Middle frontal gyrus (tissue), 1 donor: Measurements from ENCODE around the gene C1orf52.
"Not testable (repeated sequence)": the region's sequence is repeated elsewhere in the genome, so short reads cannot be mapped to it uniquely, and the experiment has no call there.

ENCODE experiments used
- DNase-seq: peaks from one replicate; pipeline ENCODE4 v3.0.0-alpha.2; 2015; ENCODE audit warnings: low spot score; ENCODE audit errors: extremely low spot score

The C1orf52 gene

DNA sequence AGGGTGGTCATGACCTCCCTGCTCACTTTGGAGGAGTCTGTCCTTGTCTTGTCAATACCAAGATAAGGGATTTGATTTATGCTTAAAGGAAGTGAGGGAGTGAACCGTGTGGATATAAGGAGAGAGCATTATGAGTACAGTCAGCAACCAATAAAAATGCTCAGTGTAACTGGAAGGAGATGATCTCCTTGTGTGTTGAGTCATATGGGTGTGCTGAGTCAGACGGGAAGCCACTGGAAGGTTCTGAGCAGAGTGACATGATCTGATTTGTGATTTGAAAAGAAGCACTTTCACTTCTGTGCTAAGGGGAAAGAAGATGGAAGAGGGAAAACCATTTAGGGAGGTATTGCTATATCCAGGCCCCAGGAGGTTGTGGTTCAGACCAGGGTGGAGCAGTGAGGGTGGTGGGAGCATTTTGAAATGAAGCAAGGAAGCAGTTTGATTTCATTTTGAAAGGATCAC lies 19.4 kb upstream of the C1orf52 start:
- DNase-seq, result no peak

DNA sequence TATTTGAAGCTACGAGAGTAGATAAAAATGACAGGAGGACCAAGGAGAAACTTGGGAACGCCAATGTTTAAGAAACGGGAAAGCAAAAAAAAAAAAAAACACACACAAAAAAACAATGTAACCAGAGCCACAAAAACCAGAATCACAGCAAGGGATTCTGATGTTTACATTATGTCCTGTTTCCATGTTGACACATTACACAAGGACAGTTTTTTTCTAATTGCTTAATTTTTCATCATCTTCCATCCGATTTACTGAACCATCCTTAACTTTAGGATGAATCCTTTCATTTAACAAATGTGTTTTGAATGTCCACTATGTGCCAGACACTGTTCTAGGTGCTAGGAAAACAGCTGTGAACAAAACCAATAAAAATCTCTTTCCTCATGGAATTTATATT lies 18.3 kb upstream of the C1orf52 start:
- DNase-seq, result no peak

DNA sequence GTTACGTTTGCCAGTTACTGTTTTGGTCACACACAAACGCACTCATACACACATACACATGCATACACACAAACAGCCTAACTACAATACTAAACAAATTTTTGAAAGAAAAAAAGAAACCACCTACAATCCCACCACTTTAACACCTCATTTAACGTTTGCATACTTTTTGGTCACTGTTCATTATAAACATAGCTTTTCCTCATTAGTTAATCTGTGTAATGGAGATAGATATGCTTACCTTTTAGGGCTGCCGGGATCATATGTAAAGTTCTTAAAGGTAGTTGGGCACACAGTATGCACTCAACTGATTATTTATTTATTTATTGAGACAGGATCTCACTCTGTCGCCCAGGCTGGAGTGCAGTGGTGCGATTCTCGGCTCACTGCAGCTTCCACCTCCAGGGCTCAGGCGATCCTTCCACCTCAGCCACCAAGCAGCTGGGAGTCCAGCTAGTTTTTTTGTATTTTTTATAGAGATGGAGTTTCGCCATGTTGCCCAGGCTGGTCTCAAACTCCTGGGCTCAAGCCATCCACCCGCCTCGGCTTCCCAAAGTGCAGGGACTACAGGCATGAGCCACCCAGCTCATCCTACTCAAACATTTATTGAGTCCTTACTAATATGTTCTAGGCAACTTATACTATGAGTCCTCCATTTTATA lies 17.6 kb upstream of the C1orf52 start:
- DNase-seq, result no peak

DNA sequence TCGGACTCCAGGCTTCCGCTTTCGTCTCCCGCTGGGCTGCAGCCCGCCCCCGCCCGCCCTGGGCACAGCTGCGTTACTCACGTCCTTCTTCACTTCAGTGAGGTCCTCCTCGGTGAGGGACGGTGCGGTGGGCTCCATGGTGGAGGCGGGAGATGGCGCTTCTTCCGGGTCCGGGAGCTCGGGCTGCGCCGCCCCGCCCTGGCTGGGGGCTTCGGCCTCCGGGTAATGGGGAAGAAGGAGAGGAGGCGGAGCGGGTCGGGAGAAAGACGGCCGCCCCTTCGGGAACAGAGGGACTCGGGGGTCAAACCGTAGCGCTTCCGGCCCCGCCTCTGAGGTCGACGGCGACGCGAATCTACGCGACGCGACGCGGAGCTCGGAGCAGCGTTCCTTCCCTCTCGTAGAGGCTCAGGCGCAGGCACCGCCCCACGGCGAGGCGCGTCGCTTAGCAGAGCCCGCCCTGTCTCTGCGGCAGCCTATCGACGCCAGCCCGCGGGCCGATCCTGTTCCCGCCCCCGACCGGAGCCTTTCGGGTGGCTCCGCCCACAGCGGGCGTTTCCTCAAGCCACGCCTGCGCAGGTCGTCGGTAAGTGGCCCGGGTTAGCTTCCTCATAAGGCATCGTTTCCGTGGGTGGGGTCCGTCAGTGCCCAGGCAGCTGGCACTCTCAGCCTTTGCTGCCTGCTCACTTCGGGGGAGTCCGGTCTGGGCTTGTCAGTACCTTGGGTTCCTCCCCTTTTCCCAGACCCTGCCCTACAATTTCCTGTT lies 16.9 kb upstream of the C1orf52 start, which contains the start of gene BCL10:
Gene BCL10 (minus strand): TSS at position 418 of the 763 bp plus-strand sequence. CDS start 280 bp downstream, at position 138.
- DNase-seq, result peak; percentile 98

DNA sequence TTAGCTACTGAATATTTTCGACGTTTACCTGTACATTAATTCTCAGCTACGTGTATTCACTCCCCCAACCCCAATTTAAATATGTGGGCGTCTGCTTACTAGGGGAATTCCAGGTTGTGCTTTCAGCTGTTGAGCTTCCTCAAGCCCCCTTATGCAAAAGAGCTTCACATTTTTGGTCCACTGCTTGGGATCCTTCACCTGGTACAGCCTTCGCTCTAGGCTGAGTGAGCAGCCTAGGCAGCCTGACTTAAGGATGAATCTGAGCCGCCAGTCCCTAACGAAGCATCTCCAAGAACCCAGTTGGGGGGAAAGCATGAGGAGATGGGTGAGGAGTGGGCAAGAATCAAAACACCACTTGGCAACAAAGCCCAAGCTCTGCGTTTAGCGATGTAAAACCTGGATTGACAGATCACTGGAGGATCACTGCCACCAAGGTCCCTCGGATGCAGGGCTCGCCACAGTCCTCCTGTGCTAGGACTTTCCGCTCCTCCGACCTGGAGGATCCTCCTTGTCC lies 16.3 kb upstream of the C1orf52 start:
- no peak for DNase-seq

DNA sequence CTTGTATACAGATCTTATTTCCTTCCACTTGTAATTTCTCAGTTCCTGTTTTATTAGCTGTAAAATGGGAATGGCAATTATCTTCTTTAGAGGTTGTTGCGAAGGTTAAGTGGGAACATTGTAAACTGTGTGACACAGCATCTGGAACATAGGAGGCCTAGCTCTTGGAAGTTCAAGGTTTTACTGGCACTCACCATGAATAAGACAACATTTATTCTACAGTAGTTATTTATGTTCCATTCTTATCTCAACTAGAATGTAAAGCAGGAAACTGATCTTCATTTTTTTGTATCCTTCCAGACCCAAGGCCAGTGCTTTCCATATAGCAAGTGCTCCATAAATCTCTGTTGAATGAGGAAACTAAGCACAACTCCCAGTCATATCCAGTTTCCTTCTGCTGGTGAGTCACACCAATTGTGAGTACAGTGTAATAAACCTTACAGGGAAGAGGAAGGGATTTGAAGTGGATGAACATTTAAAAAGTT lies 15.5 kb upstream of the C1orf52 start:
- no peak for DNase-seq

DNA sequence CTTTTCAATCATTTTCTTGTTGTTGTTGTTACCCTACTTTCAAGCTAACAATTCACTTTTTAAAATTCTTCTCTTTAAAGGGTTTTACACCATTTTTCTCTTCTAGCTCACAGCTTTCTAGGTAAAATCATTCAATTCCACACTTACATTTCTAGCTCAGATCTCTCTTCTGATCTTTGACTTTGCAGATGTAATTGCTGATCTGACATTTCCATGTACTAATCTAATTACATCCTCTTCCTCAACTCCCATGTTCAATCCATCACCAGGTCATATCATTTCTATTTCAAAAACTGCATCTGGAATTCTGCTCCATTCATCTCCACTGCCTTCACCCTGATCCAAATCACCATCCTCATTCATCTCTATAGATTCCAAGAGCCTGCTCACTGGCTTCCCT lies 13.9 kb upstream of the C1orf52 start:
- DNase-seq, result no peak

DNA sequence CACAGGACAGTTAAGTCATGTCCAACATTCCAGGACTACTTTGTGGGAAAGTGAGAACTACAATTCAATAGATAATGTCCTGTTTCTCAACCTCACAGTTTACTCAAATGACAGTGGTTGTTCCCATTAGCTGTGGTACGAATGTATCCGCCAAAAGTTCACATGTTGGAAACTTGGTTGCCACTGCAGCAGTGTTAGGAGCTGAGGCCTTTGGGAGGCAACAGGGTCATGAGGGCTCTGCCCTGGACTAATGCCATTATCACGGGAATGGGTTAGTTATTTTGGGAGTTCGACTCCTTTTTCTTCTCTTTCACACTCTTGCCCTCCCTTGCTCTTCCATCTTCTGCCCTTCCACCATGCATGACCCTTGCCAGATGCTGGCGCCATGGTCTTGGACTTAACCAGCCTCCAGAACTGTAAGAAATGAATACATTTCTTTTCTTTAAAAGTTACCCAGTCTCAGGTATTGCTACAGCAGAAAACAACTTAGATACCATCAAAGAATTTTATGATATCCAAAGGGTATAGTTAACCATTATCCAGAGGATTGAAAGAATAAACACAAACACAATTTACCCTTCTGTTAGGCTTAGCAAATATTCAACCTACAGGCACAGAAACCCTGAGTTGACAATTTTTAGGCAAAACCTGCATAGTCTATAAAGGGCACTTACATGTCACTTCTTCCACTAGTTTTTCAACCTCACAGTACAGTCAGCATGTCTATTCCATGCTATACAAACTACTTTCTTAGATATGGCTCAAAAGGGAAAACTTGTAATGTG lies 9.5 kb upstream of the C1orf52 start:
- DNase-seq, result no peak

DNA sequence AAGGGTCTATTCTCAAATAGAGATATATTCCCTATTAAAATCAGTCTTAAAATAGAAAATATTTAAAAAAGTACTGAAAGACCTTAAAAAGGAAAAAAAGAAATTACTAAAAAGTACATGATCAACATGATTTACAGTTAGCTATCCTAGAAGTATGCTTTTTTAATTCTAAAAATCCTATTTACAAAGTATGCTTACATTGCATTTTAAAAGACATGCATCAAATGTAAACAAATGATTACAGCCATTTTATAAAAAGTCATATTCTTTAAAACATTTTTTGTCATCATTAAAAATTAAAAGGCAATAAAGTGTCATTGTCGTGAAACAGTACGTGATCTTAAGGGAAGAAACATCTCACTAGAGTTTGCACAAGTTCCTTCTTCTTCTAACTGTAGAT lies 7.9 kb upstream of the C1orf52 start:
- DNase-seq, result no peak

DNA sequence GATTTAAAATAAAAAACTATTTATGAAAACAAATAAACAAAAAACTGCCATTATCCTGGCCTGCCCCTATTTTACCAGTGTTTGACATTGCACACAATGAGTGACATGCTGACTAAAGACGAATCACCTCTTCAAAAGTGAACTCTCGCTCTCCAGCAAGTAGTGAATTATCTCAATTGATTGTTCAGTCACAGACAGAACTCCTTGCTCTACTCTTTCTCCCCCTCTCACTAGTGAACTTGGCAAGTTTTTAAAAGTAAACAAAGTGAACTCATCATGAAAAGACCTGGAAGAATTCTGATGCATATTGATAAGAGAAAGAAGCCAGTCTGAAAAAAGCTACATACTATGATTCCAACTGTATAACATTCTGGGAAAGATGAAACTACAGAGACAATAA lies 4.7 kb upstream of the C1orf52 start:
- no peak for DNase-seq

DNA sequence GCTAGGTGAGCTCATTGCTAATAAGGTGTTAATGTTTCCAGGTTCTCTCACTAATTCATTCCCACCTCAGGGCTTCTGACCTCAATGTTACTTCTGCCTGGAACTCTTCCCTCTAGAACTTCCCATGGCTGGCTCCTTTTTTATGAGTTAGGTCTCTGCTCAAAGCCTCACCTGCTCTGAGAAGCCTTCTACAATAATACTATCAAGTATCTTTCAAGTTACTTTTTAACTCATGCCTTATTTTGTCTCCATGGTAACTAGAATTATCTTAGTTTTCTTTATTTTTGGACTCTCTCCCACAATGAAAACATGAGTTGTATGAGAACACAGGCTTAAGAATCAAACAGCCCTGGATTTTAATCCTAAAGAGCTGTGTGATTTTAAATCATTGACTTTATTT lies 3.5 kb upstream of the C1orf52 start:
- no peak for DNase-seq

DNA sequence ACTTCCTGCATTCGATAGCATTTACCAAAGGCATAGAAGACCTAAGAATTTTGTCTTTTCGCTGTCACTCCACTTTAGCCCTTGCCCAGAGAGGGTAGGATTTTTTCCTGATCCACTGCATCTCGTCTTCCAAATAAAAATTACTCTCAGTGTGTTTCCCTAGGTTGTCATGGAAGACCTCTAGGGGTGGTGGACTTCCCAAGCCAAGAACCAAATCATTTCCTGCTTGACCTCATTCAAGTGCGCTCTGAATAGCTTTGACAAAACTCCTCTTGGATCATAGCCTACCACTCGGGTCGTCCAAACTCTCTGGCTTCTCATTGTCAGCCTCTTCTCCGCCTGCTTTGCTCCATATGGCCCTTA lies 431 bp upstream of the C1orf52 start:
- no peak for DNase-seq

DNA sequence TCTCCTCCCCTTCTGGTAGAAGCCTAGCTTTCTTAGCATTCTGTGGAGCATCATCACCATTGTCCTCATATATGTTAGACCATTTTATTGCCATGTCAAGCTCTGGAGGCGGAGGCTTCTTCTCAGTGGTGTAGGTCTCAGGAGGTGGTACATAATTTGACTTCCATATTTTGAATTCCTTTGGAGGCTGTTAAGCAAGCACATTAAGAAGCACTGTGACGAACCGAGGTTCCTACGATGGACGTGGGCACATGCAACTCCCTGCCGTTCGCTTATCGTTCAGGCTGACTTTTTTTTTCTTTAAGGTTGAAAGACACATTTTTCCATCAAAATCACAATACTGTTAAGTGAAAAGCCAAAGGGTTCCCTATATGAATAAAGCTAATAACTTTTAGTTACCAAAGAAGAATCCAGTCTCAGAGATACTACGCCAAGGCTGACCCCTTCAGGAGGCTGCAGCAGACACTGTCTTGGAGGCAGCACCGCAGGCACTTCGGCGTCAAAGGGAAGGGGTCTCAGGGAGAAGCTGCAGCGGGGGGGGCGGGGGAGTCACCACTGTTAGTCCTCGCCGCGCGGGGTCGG lies 835 bp downstream of the C1orf52 start:
- DNase-seq, result no peak

DNA sequence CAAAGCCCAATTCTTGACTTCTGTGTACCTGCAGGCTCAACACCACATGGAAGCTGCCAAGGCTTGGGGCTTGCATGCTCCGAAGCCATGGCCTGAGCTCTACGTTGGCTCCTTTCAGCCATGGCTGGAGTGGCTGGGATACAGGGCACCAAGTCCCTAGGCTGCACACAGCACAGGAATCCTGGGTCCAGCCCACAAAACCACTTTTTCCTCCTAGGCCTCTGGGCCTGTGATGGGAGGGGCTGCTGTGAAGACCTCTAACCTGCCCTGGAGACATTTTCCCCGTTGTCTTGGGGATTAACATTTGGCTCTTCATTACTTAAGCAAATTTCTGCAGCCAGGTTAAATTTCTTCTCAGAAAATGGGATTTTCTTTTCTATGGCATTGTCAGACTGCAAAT lies 10.4 kb downstream of the C1orf52 start:
- not testable (repeated sequence) for DNase-seq

DNA sequence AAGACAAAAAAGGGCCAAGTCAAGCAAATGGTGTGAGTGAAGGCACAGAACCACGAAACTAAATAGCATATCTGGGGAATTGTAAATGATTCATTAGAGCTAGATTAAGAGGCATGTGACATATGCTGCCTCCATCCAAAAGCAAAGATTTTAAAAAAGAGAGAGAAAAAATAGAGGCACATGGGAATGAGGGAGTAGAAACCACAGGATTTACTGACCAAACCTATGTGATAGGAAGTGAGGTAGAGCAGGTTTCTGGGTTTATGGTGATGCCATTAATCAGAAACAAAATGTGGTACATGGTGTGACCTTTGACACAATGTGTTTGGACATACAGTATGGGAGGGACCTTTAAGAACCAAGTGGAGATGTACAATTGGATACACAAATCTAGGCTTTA lies 13.6 kb downstream of the C1orf52 start:
- no peak for DNase-seq

DNA sequence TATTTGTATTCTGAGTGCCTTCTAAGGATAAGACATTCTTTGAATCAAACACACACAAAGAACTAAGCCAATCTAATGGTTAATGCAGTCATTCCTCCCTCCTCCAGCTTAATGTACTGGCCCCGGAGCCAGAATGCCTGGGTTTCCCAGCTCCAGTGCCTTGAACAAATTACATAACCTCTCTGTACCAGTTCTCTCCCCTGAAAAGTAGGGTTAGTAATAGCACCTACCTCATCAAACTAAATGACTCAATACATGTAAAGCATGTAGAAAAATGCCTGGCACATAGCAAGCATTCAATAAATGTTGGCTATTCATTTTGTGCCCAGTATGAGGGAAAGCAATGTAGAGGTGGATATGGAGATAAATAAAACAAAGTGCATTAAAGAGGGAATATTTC lies 14.0 kb downstream of the C1orf52 start:
- no peak for DNase-seq

DNA sequence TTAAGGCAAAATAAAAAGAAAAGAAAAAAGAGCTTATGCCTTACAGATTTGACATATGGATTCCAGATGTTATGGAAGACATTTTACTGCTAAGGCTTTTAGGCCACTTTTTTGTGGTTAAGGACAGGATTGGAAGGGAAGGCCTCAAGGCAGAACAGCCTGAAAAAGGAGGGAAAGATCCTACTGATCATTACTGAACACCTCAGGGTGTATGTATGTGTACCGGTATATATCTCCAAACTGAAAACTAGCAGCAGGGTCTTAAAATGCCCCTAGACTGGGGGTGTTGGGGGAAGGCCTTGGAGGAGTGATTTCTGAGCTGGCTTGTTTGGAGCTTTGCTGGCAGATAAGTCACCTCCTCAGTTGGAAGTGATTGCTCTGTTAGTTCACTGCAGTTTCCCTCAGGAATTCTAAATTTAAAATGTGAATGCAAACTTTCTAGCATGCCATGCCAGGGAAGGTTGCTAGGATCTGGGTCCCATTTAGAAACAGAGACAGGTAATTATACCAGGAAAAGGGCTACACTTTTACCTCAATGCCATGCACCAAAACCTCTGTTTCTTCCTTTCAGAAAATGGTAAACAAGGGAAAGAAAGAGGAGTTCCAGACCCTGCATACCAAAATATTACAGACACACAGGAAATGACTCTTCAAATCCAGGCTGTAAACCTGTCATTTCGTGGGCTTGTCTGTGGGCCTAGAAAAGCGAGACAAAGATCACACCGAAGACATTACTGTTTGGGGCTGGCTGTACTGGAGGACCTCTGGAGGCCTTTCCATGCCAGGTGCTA lies 15.0 kb downstream of the C1orf52 start:
- DNase-seq, result no peak

DNA sequence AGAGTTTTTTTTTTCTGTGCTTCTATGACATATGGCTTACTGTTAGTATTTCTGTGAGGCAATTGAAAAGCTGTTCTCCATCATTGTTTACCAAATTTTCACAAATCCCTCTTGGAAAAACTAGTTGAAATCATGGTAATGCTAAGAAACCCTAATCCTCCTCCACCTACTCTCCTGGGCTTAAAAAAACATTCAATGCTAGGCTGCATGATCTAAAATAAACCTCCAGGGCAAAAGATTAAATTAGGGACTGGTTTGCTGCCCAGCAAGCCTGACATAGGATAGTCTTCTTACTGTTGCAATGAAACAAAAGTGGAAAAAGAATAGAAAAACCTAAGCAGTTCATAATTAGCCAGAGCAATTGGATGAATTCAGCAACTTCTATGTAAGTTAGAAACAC lies 16.1 kb downstream of the C1orf52 start:
- DNase-seq, result no peak

DNA sequence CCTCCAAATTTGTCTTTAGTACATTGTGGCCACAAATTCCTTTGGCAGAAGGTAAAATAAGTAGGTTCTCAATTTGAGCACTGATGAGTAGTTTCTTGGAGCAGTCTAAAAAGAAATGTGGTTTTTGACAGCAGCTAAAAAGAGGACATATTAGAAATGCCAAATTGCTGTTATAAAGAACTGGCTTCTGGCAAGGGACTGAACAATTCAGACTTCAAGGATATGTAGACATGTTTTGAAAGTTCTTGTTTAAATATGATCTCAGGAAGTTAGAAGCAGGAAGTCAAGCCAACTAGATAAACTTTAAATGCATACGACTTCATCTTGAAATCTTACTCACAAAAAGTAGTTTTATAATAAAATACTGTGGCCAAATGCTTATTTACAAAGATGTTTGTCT lies 18.8 kb downstream of the C1orf52 start:
- DNase-seq, result no peak

DNA sequence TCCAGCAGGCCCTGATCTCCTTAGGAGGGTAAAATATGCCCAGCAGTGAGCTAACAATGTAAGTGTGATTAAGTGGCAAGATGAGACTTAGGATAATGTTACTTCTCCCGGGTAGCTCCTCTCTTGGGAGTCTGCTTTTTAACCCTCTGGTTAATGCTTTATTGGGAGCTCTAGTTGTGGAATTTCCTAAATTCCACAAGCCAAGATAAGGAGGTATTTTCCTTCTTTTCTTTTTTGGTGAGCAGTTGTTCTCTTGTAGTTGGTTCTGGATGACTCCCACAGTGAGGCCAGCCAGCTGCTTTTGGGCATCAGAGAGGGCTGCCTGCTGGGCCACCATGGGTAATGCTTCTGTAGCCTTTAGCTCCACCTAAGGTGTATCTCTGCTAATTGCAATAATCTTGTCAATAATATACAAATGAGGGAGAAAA lies 19.3 kb downstream of the C1orf52 start:
- DNase-seq, result no peak

DNA sequence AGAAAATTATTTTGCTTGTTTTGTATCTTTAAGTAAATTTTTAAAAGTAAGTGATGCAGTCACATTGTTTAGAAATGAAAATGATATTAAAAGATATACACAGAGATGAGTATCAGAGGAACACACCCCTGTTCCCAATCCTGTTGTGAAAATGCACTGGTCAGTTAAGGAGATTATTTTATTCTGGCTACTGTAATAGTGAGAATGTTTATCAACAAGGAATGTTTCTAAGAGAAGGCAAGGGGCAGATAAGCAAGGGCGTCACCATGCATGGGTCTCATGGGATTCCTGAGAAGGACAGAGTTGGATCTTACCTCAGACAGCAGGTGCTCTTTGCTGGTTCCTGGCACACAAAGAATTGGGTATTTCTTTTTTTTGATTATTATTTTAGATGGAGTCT lies 21.8 kb downstream of the C1orf52 start:
- DNase-seq, result no peak
